Thymus (tissue), 11 donors: ENCODE results near the gene ITGB3. TPM values are rescaled to one million over a fixed set of nuclear protein-coding genes. Genes with fewer than 3 reads are reported as not detected.

ENCODE experiments used
- DNase-seq, 9 donors: peaks; one replicate each; pipeline ENCODE4 v3.0.0-alpha.2; 2013; ENCODE audit warnings: low spot score in 9 of 9, low read depth in 6 of 9, missing footprints in 1 of 9
- H3K27ac ChIP-seq, 2 donors: one replicate each; pipeline ENCODE4 v1.5.1; 2013; ENCODE audit warnings: control low read depth in 1 of 2, low read depth in 1 of 2, low read length in 1 of 2, mild to moderate bottlenecking in 1 of 2, moderate library complexity in 1 of 2
- H3K27me3 ChIP-seq, 2 donors: one replicate each; pipeline ENCODE4 v1.5.1; 2013; ENCODE audit warnings: low read length in 1 of 2; ENCODE audit not compliant: control insufficient read depth in 2 of 2, insufficient read depth in 1 of 2
- H3K36me3 ChIP-seq, 2 donors: one replicate each; pipeline ENCODE4 v1.5.1; 2013; ENCODE audit warnings: low read length in 1 of 2, mild to moderate bottlenecking in 1 of 2, moderate library complexity in 1 of 2; ENCODE audit not compliant: control insufficient read depth in 2 of 2, insufficient read depth in 2 of 2
- H3K4me1 ChIP-seq, 2 donors: one replicate each; pipeline ENCODE4 v1.5.1; 2013; ENCODE audit warnings: low read length in 2 of 2; ENCODE audit not compliant: control insufficient read depth in 2 of 2, insufficient read depth in 2 of 2
- H3K4me3 ChIP-seq, 2 donors: one replicate each; pipeline ENCODE4 v1.5.1; 2013; ENCODE audit warnings: low read length in 2 of 2, control low read depth in 1 of 2, mild to moderate bottlenecking in 1 of 2
- H3K9me3 ChIP-seq, 2 donors: one replicate each; pipeline ENCODE4 v1.5.1; 2013; ENCODE audit warnings: low read length in 1 of 2, mild to moderate bottlenecking in 1 of 2; ENCODE audit not compliant: control insufficient read depth in 2 of 2, insufficient read depth in 1 of 2
- whole genome bisulfite sequencing: extraction: QIAGEN DNeasy Blood & Tissue Kit; methylation state at CpG from one replicate; pipeline ENCODE4 v1.1.7; 2013; 5-methylcytosine and 5-hydroxymethylcytosine counted together
- polyA plus RNA-seq: library from polyadenylated mRNA; stranded (reverse); fragments of 200-250 nt; gene quantifications from one replicate; pipeline ENCODE4 v1.2.3, GENCODE V29; 2013
- total RNA-seq: library from RNA; stranded (reverse); fragments of 120-200 nt; gene quantifications from one replicate; pipeline ENCODE4 v1.2.4, GENCODE V29; 2013
- donor health status: healthy.

ITGB3 gene
- total and polyA plus RNA-seq, 2 donors, result 0.52 to 1.7 TPM

DNA sequence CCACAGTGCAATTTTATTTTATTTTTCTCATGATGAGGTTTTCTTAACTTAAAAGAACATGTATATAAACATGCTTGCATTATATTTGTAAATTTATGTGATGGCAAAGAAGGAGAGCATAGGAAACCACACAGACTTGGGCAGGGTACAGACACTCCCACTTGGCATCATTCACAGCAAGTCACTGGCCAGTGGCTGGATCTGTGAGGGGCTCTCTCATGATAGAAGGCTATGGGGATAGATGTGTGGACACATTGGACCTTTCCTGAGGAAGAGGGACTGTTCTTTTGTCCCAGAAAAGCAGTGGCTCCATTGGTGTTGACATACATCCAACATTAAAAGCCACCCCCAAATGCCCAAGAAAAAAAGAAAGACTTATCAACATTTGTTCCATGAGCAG lies 57.8 kb downstream of the ITGB3 start:
- no peak for DNase-seq
- Histone ChIP-seq H3K9me3 (no peaks in the 10 kb centered on the region), H3K27me3 (no peaks in the 10 kb centered on the region), H3K36me3 (no peaks in the 10 kb centered on the region), H3K4me1 (no peaks in the 10 kb centered on the region), H3K27ac (no peak overlapping the region), H3K4me3 (no peak overlapping the region)

DNA sequence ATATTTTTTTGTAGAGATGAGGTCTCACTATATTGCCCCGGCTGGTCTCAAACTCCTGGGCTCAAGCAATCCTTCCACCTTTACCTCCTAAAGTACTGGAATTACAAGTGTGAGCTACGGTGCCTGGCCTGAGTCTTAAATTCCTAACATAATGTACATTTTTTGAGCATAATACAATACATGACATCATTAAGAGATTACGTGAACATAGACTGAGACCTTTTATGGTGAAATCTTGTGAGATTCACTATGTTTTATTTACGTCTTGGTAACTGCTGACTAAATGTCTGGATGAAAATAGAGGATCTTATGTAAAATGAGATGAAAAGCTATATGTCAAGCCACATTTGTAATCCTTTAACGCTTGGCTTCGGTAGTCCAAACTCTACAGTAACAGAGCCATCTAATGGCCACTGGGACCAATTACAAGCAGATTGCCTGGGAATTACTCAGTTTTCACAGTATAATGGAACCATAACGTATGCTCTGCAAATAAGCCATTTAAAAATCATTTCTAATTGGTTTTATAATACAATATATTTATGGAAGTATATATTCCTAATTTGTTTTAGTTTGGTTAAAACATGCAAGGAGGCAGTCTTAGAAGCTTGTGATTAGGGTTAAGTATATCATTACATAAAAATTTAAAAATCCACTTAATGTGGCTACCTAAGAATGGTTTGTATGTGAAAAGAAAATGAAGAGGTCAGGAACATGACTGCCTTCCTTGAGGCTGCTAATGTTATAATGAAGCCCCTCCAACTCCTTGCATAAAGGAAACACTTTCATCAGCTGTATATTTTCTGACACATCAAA lies 62.0 kb downstream of the ITGB3 start:
- H3K4me1 ChIP-seq, result no peaks in the 10 kb centered on the region

DNA sequence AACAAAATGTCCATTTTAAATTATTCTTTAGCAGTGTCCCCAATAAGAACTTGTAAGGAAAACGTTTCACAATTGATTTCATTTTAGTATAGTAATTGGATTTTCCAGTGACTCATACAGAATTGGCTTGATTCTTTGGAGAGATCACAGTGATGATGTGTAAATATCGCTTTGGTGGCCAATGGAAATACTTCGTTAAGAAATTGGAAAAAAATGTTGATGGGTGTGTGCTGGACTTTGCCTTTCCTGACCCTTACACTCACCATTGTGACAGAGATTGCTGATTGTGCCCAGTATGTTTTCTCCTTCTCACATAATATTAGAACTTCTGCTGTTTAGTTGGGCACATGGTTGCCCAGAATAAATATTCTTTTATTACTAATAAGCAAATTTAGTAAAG lies 62.7 kb downstream of the ITGB3 start:
- DNase-seq, result no peak
- WGBS, result 62% methylated on average over 3 of the region's 3 CpGs
- Histone ChIP-seq H3K27me3 (peaks cover 0 to 3% of the 10 kb centered on the region in 2 donors), H3K4me3 (no peak overlapping the region), H3K9me3 (no peaks in the 10 kb centered on the region), H3K36me3 (no peaks in the 10 kb centered on the region), H3K4me1 (no peaks in the 10 kb centered on the region), H3K27ac (no peak overlapping the region)

More for the DNA sequence above, 62.0 kb downstream of the ITGB3 start:
- 45% methylated on average over 7 of the region's 7 CpGs for WGBS
- Histone ChIP-seq H3K4me3 (no peak overlapping the region), H3K27me3 (peaks cover 0 to 2% of the 10 kb centered on the region in 2 donors), H3K9me3 (no peaks in the 10 kb centered on the region), H3K36me3 (no peaks in the 10 kb centered on the region), H3K27ac (no peak overlapping the region)
- peak in 8 of 9 donors; percentile 27 to 70 (median 36) for DNase-seq

DNA sequence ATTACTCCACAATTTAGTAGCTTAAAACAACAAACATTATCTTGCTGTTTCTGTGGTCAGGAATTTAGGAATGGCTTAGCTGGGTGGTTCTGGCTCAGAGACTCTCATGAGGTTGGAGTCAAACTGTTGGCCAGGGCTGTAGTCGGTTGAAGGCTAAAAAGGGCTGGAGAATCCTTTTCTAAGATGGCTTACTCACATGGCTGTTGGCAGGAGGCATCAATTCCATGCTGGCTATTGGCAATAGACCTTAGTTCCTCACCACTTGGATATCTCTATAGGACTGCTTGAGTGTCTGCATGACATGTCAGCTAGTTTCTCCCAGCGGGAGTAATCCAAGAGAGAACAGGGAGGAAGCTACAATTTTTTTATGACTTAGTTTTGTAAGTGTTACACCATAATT lies 63.5 kb downstream of the ITGB3 start:
- Histone ChIP-seq H3K36me3 (no peaks in the 10 kb centered on the region), H3K4me3 (no peak overlapping the region), H3K4me1 (no peaks in the 10 kb centered on the region), H3K27me3 (peaks cover 0 to 10% of the 10 kb centered on the region in 2 donors), H3K9me3 (no peaks in the 10 kb centered on the region), H3K27ac (no peak overlapping the region)
- DNase-seq, result no peak
- 93% methylated on average over 2 of the region's 2 CpGs for WGBS

DNA sequence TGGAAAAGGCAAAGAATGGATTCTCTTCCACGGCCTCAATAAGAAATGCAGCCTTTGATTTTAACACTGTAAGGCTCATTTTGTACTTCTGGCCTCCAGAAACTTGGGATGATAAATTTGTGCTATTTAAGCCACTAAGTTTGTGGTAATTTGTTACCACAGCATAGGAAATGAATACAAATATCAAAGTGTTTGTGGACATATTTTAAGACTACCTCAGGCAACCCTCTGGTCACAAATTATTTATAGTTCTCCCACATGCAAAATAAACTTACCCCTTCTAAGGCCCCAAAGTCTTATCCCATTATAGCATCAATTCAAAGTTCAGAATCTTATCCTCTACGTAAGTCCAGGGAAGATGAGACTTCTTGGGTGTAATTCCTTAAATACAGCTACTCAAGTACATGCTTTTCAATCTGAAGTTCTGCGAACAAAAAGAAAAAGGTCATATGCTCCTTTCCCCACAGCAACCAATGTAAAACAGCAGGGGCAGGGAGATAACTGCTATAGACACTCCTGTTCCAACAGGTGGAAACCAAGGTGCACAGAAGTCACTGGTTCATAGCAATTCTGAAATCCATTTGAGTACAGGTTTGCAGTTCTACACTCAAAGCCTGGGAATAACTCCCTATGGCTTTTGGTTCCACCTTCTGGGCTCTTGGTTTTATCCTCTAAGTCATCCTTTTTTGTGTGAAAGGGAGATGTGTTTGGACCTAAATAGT lies 64.7 kb downstream of the ITGB3 start:
- no peak for DNase-seq
- Histone ChIP-seq H3K4me1 (peaks cover 0 to 2% of the 10 kb centered on the region in 2 donors), H3K9me3 (no peaks in the 10 kb centered on the region), H3K27me3 (peaks cover 0 to 19% of the 10 kb centered on the region in 2 donors), H3K36me3 (no peaks in the 10 kb centered on the region), H3K4me3 (no peak overlapping the region), H3K27ac (no peak overlapping the region)
- 97% methylated on average over 3 of the region's 3 CpGs for WGBS

DNA sequence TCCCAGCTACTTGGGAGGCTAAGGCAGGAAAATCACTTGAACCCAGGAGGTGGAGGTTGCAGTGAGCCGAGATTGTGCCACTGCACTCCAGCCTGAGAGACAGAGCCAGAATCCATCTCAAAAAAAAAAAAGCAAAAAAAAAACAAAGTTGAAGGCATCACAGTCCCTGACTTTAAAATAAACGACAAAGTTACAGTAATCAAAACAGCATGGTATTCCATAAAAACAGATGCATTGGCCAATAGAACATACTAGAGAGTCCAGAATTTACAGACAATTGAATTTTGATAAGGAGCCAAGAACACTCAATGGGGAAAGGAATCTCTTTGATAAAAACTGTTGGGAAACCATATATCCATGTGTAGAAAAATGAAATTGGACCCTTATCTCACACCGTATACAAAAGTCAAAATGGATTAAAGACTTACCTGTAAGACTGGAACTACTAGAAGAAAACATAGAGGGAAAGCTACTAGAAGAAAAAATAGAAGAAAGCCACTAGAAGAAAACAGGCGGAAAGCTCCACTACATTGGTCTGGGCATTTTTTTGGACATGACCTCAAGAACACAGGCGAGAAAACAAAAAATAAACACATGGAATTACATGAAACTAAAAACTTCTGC lies 67.4 kb downstream of the ITGB3 start:
- Histone ChIP-seq H3K4me1 (peaks cover 0 to 18% of the 10 kb centered on the region in 2 donors), H3K4me3 (no peak overlapping the region), H3K27ac (no peak overlapping the region), H3K9me3 (no peaks in the 10 kb centered on the region), H3K36me3 (no peaks in the 10 kb centered on the region), H3K27me3 (peaks cover 0 to 41% of the 10 kb centered on the region in 2 donors)
- WGBS, result 89% methylated on average over 5 of the region's 5 CpGs
- no peak for DNase-seq

DNA sequence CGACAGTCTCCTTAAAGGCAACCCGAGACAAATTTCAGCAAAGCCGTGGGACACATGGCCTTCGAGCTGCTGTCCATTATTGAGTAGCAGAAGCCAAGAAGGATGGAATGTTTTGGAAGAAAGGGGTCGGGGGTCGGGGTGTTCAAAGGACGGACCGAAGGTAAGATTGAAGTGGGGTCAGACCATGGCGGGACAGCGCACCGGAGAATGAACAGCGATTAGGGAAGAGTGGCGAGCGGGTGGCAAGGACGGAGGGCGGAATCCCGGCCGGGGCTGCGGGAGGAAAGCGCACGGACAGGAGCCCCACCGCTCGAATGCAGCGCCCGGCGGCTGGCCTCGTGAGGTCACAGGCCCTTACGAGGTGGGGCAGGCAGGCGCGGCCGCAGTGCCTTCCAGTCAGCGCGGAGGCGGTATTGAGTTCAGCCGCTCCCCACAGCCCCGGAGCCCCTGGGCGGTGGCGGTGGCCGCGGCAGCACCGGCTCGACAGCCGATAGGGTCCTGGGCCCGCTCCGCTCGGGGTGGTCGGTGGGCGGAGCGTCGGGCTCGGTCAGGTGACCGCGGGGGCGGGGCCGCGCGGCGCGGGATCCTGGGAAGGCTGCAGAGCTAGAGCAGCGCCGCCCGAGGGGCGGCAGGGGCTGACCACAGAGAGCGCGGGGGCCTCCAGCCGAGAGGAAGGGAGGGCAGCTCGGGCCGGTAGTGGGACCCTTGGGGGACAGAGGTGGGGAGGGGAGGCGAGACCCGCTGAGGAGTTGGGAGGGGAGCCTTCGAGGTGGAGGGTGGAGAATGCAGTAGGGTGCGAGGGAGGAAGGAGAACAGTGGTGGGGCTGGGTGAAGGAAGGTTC lies 70.0 kb downstream of the ITGB3 start, which contains the start of gene EFCAB13:
TSS of gene EFCAB13 (plus strand) at position 574 of the 842 bp plus-strand sequence. CDS start 4,399 bp downstream, outside the sequence.
- Histone ChIP-seq H3K27me3 (peaks cover 0 to 41% of the 10 kb centered on the region in 2 donors), H3K36me3 (no peaks in the 10 kb centered on the region), H3K4me1 (peaks cover 0 to 18% of the 10 kb centered on the region in 2 donors), H3K9me3 (no peaks in the 10 kb centered on the region), H3K27ac (peak within 1 kb of the TSS; percentile 63 to 73), H3K4me3 (peak within 1 kb of the TSS; percentile 58 to 68)
- DNase-seq, result peak; percentile 43 to 89 (median 76)
- WGBS, result 2% methylated on average over 72 of the region's 72 CpGs

DNA sequence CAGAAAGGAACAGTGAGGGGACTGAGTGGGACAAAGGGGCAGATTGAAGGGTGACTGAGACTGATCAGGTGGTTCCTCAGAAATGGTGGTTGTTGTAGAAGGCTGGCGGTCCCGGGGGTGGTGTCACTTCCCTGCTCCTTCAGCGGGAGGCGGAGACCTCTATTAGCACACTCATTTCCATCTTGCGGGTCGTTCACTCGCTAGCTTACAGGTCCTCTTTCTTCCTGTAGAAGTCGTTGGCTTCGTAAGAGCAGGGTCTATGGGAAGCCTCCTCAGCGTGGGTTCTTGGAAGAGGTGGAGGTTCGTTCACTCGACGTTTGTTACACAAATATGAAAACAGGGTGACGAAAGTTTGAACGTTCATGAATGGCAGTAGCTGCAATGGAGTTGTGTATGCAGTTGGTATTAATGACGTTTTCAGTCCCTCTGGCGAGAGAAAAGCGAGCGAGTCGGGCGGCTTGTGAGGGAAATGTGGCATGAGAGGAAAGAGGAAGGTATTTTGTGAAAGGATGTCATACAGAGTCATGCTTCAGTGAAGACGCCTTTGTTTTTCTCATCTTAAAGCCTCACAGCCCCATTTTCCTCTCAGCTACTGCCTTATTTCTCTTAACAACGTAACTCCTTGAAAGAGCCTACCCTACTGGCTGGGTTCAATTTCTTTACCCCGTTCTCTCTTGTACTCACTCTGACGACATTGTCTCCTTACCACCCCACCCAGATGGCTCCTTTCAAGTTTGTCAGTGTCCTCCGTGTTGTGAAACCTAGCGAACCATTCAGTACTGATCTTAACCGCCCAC lies 70.8 kb downstream of the ITGB3 start:
- WGBS, result 13% methylated on average over 28 of the region's 28 CpGs

More for the DNA sequence above, 70.8 kb downstream of the ITGB3 start:
- H3K4me3 ChIP-seq, result peak overlapping the region; percentile 58 to 68
- H3K4me1 ChIP-seq, result peaks cover 0 to 18% of the 10 kb centered on the region in 2 donors
- peak overlapping the region; percentile 63 to 73 for H3K27ac ChIP-seq
- no peaks in the 10 kb centered on the region for H3K36me3 ChIP-seq
- DNase-seq, result peak; percentile 28 to 74 (median 48)
- H3K27me3 ChIP-seq, result peaks cover 0 to 41% of the 10 kb centered on the region in 2 donors
- H3K9me3 ChIP-seq, result no peaks in the 10 kb centered on the region
